GM18517 (cell line): ENCODE results near the gene CACNA1C.

Experiments used
- ATAC-seq: cut with Tn5 transposase; IDR thresholded peaks from one replicate; pipeline ENCODE4 v1.9.1; 2021; ENCODE audit warnings: mild to moderate bottlenecking, moderate library complexity; ENCODE audit not compliant: unreplicated experiment

The CACNA1C gene

DNA sequence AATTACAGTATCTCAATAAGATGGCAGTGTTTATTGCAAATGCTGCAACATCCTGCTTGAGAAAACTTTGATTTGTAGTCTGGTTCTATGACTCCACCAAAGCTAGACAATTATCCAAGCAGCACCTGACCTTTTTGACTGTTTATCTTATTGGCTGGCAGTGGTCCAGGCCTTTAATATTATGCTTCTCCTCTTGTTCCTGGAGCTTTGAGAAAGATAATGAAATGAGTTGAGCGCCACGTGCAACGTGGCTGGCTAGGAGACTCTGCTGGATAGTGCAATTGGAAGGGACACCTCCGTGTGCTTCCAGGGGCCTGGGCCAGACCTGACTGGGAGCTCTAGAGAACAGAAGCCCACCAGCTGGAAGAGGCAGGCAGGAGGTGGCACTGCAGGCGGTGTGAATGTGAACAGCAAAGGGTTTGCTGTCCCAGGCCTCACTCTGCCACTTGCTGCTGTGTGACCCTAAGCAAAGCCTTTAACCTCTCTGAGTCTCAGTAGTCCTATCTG is 349.3 kb downstream of the CACNA1C start:
- ATAC-seq: no peak

DNA sequence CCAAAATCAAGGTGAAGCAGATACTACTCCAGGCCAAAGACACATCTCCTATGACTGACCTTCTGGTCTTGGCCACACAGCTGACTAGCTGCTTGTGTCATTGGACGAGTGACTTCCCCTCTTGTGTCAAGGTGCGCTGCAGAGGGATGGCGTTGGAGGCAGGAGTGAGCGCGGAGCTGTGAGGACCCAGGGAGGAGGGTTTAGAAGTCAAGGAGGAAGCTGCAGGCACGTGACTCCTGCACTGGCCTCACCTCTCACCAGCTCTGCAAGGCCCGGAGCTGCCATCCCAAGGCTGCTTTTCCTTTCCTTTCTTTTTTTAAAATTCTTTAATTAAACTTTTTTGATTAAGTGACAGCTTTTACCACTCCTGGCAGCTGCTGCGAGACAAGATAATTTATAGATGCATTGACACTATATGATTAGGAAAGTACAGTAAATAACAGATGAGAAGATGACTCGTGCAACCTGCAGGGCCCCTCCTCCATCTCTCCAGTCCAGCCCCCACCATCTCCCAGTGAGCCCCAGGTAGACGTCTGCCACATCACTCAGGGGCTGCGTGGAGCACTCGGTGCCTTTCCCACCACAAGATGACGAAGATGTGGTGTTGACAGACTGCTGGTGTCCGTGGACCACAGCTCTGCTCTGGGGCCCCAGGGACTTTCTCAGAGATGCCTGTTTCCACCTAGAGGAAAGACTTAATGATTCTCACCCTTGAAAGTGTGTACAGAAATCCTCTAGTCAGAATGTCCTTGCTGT is 350.6 kb downstream of the CACNA1C start:
- no peak for ATAC-seq

DNA sequence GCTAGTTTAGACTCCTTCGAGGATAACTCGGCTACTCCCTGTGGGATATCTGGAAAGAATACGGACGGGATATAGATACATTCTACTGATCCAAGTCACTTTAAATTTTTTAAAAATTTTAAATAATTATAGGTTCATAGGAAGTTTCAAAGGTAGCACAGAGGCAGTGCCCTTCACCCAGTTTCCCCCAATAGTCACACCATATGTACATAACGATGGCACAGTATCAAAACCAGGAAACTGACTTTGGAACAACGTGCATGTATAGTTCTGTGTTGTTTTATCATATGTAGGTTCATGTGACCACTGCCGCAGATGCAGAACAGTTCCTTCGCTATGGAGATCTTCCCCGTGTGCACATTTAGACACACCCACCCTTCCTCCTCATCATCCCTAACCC is 352.3 kb downstream of the CACNA1C start:
- ATAC-seq: no peak

DNA sequence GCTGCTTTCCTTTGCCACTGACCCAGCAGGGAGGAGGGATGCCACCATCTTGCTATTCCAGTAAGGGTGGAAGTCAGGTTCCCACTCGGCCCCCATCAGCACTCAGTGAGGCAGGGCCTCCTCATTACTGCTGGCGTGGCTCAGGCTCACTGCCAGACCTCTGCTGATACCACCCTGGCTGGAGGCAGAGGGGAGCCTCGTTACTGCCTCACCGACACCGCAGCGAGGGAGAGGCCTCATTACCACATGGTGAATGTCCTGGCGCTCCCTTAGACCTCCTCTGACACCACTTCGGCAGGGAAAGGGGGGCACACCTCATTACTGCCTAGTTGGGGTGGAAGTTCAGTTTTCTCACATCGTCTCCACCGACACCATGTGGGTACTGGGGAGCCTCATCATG is 354.1 kb downstream of the CACNA1C start:
- no peak for ATAC-seq

DNA sequence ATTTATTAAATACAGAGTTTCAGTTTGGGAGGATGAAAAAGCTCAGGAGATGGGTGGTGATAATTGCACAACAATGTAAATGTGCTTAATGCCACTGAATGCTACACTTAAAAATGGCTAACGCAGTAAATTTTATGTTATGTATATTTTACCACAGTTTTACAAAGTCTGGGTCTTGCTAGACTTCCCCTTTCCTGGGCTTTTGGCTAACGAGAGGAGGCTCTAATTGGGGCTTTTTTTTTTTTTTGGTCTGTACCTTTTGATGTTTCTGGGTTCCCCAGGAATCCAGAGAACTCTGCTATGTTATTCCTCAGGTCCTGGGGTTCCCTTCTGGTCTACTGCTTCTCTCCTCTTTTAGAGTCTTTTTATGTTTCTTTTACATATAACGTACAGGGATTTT is 355.5 kb downstream of the CACNA1C start:
- ATAC-seq: no peak

DNA sequence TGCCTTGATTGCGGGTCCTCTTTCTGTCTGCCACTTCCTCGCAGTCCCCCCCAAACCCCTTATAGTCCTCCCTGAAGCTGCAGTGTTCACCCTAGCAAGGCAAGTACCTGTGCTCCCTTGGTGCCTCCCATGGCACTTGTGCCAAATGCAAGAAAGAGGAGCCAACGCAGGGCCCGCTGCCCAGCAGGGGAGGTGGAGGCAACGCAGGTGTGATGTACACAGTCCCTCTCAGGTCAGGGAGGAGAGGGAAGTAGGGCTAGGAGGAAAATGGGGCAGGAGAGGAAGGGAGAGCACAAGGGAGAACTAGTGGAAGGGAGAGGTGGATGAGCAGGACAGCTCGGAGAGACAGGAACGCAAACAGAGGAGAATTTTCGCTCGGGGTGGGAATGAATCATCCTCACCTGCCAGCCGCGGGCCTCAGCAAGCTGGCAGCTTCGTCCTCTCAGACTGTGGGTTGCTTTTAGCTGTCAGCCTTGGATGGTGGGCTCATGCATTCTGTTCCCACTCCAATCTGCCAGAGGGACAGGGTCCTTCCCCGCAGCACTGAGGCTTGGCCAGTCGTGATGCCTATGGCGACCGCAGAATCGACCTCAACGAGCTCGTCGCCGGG is 357.0 kb downstream of the CACNA1C start:
- no peak for ATAC-seq

DNA sequence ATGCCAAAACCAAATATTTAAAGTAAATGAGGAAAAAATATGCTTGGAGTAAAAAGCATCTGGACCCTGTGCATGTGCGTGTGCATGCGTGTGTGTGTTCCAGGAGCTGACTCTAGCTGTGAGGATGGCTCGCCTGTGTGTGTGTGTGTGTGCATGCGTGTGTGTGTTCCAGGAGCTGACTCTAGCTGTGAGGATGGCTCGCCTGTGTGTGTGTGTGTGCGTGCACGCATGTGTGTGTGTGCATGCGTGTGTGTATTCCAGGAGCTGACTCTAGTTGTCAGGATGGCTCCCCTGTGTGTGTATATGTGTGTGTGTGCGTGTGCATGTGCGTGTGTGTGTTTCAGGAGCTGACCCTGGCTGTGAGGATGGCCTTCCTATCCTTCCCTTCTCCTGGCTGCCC is 357.7 kb downstream of the CACNA1C start:
- no peak for ATAC-seq

DNA sequence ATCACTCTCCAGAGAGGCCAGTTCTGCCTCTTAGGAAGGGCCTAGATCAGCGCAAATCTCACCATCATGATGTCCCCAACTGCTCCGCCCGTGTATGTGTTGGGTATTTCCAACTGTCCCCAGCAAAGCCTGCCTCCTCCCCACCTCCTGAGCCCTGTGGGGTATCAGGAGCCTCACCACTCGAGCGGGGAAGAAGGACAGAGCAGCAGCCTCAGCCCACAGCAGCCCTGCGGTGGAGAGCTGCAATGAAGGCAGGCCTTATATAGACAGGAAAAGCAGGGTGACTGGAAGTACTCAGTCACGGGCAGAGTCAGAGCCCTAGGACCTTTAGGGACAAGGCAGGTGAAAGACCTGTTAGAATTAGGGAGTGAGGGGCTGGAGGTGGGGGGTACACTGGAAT is 358.2 kb downstream of the CACNA1C start:
- no peak for ATAC-seq

DNA sequence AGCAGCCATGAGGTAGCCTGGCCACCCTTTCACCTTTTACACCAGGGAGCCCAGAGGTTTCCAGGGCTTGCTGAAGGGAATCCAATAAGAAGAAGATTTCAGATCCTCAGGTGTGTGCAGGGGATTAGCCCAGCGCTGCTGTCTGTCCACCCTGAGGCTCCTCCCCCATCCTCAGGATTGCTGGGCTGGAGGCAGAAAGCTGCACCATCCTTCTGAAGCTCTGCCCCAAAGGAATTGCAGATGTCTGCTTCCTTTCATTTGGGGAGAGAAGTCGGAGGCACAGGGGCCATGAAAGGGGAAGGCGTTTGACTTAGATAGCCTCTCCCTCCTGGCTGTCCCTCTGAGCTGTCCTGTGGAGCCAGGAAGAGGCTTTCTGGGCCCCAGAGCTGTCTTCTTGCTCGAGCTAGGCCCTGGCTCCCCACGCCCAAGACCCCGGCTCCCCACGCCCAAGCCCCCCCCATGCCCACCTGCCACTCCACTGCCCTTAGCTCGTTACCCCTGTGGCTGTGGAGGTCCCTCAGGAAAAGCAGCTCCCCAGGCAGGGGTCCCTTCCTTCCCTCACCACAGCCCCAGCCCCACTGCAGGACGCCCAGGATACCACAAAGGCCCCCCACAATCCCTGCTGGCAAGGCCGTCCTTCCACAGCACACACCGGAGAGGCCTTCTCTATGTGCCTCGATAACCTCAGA is 359.0 kb downstream of the CACNA1C start:
- ATAC-seq: no peak

DNA sequence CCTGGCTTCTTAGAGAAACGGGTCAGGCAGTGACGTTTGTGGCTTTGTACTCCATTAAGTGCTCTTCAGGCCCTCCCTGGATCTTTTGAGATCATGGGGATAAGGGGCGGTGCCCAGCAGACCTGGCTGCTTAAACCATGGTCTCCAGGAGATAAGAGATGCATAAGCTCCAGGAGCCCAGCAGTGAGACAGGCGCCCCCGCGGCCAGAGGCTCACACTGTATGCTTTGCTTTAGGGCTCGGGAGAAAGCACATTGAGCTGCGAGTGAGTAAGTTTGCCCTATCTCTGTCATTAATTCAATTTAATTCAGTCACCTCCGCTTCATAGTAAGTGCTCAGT is 359.5 kb downstream of the CACNA1C start:
- no peak for ATAC-seq

DNA sequence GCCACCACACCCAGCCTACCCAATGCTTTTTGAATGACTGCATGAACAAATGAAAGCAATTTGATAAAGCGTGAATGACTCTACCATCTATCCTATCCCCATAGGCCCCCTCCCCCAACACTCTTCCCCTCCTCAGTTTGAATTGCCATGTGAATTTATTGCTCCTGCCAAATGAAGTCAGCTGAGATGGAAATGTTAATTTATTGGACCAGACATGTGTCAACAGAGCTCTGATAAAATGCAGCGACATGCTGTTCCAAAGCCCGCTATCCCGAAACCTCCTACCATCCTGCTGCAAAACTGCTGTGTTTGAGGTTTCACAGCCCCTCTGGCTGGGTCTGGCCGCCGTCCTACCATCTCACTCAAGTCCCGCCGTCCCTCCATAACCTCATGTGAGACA is 360.5 kb downstream of the CACNA1C start:
- ATAC-seq: no peak

DNA sequence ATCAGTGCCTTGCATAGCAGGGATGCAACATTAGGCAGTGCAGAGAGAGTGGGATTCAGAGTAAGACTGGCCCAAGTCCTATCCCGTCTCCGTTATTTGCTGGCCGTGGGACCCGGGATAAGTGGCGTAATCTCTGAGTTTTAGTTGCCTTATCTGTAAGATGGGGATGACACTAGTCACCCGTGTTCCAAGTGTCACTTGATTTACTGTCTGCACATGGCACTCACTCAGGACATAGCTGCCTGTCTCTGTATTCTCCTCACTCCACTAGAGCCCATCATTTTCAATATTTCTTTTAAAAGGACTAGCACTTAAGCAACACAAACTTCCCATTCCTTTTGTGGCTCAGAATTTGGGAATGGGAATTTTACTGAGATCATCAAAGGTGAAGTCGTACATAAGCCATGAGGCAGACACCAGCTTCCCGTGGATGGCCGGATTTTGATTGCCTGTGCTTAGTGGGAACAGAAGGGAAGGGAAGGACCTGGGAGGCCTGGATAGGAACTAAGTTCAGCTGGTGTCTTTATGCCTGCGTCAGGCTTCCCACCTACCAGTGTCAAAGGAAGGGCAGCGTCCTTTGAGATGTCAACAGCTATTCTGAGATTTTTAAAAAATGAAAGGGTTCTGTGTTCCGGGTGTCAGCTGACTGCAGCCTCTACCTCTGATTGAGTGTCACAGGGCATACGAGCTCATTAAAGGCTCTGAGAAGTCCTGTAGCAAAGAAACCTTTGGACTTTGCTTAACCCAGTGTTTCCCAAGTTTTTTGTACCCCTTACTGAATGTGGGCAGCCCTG is 361.4 kb downstream of the CACNA1C start:
- ATAC-seq: no peak

DNA sequence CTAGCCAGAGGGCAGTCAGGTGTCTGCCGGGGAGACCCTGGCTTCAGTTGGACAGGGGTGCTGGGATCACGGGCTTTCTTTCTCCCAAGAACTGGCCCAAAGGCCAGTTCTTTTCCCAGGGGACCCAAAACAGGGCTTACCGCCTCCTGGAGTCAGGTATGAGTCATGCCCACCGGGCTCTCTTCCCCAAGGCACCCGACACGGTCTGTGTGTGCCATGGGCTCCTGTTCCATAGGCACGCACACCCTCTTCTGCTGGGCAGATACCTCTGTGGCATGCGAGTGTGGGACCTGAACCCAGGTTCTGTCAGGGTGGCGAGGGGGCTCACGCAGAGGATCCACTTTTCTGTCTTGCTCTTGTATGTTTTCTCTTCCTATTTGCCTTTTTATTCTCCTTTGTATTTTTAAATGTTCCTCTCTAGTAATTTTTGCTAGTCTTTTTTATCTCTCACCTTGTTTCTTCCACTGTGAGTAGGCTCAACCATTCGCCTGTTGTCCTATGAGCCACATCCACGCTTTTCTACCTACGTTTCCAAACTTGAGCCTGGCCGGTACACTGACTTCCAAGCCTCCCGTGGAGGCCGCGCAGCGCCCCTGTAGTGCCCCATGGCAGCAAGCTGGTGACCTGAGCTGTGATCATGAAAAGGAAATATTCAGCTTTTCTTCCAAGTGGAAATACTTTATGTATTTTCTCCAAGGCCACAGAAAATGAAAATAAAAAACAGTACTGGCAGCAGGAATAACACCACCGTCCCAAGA is 362.2 kb downstream of the CACNA1C start:
- ATAC-seq: no peak

DNA sequence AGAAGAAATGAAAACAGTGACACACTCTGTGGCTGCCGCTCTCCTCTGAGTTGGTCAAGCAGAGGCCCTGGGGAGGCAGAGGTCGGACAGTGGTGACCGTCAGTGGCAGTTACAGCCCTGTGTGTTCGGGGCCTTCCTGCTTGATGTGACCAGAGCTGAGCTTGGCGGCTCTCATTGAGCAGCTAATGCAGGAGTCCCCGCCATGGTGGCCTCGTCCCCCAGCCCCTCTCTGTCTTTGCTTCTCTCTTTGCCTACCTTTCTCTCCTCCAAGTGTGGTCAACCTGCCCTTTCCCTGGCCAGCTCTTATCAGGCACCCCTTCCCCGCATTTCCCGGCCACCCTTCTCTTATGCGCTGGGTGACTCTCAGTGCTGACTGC is 362.8 kb downstream of the CACNA1C start:
- ATAC-seq: no peak

DNA sequence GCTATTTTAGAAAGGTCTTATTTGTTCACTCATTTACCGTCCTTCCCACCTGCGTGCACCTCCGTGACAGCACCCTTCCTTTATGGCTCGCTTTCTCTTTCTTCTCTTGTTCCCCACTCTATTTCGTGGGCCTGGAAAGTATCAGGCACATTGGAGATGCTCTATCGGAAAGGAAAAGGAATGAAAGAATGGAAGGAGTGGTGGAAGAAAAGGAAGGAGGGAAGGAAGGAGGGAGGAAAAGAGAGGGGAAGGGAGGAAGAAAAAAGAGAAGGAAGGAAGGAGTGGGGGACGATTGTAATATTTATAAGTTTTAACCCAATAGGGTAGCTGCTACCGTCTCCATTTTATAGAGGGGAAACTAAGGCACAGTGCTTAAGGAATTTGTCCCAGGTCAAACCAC is 363.4 kb downstream of the CACNA1C start:
- no peak for ATAC-seq

DNA sequence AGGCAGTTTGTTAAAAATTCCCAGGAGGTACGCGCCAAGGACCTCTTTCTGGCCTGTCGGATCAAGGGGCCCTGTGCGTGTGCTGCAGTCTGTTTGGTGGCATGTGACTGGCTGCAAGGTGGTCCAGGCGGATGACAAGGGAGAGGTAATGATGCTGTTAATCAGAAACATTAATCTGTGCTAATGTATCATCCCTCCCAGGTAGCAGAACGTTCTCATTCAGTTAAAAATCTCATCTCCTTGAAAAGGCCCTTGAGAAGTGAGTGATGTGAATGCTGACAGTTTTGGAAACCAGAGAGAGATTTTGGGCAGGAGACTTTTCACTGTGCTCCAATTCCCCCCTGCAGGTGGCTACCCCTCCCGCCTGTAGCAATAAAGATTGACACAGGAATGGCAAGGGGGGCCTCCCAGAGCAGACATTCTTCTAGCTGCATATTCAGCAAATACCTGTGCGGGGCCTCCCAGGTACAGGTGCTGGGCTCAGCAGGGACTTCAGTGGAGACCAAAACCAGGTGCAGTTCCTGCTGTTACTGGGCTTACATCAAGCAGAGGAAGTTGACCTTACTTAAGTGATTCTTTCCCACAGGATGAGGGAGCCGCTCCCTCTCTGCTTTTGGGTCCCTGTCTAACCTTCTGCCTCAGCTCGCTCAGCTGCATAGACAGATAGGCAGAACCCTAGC is 364.8 kb downstream of the CACNA1C start:
- no peak for ATAC-seq

DNA sequence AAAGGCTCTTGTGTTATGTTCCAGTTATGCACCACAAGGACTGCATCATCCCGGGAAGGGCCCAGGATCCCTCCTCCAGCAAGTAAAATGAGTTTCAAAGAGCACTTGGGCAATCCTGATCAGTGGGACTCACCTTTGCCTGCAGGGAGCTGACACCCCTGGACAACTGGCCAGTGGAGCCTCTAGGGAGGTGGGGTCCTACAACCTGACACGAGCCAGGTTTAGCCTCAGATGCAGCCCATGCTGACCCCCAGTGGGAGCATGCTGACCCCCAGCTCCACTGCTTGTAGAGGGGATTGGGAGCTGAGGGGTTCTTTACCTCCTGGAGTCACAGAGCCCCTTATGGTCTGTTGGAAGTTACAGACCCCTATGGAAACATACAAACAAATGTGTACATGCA is 365.8 kb downstream of the CACNA1C start:
- ATAC-seq: no peak

DNA sequence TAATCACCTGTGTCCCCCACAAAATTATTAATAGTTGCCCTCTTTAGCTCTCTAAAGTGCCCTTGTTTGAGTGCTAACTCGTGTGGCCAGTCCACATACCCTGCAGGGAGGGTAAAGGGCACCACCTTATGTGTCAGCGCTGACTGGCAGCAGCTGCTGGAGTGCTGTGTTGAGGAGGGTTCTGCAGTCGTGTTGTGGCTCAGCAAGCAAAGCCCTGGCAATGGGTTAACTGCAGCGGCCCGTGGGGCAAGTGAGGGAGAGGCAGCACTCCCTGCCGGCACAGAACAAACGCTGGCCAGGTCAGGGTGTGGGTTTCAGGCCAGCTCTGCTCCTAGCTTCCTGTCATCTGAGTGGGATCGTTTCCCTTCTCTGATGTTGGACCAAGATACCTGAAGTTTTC is 369.8 kb downstream of the CACNA1C start:
- ATAC-seq: no peak

DNA sequence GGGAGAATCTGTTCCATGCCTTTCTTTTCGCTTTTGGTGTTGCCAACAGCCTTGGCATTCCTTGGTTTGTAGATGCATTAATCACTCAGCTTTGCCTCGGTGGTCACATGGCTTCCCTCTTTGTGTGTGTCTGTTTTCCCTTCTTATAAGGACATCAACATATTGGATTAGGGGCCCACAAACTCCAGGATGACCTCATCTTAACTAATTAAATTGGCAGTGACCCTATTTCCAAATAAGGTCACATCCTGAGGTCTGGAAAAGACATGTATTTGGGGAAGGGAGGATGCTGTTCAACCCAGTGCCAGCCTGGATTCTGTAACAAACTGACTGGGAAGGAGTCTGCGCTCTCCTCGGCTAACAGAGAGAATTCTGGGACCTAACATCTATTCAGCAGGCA is 376.2 kb downstream of the CACNA1C start:
- ATAC-seq: no peak

DNA sequence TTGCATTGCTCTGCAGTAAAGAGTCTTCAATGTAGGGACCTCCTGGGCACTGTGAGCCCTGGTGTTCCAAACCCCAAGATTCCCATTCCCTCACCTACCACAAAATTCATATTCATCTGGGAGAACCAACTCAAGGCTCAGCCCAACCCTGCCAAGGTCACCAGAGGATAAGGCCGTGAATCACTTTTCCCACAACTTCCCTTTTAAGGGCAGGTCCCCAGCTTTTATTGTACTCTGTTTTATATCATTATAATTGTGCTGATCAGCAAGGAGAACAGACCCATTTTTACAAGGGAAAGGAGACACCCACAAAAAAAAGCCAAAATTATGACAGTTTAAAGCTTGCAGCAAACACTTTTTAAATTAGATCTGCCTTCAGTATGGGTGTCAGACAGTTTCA is 379.0 kb downstream of the CACNA1C start:
- no peak for ATAC-seq
